ENCODE data around the gene PRR20E.
"Not testable (repeated sequence)": the region's sequence is repeated elsewhere in the genome, so short reads cannot be mapped to it uniquely, and the experiment has no call there.

The PRR20E gene

GRCh38 chr13:57166897-57167296 is at the start of gene PRR20E:
Gene PRR20E (plus strand): TSS chr13:57167197. CDS start chr13:57167584, 387 bp downstream.
- not testable (repeated sequence) for DNase-seq (ENCODE audit: low read depth); H3K4me3 ChIP-seq (ENCODE audit: low read depth, low read length)

GRCh38 chr13:57123681-57124080 is 43.3 kb upstream of the PRR20E start:
- TF ChIP-seq CTCF (IDR thresholded peaks at IDR 0.05; ENCODE audit: low read depth, low read length) (no peak), POLR2A (IDR thresholded peaks at IDR 0.05; ENCODE audit: extremely low read depth, insufficient read length) (no peak), MAX (IDR thresholded peaks at IDR 0.05; ENCODE audit: low read depth, low read length) (no peak), MYC (IDR thresholded peaks at IDR 0.05; ENCODE audit: low read depth, low read length) (no peak)
- H3K4me3 ChIP-seq (ENCODE audit: low read depth, low read length): no peak overlapping the region
- DNase-seq (ENCODE audit: low read depth): no peak

- TF ChIP-seq MAX (IDR thresholded peaks at IDR 0.05; ENCODE audit: low read depth, low read length) (no peak), POLR2A (IDR thresholded peaks at IDR 0.05; ENCODE audit: extremely low read depth, insufficient read length) (no peak), CTCF (IDR thresholded peaks at IDR 0.05; ENCODE audit: low read depth, low read length) (no peak), MYC (IDR thresholded peaks at IDR 0.05; ENCODE audit: low read depth, low read length) (no peak)
These were observed 38.1 kb upstream of the PRR20E start for GRCh38 chr13:57128909-57129308.

GRCh38 chr13:57136093-57136492 is 30.9 kb upstream of the PRR20E start:
- DNase-seq (ENCODE audit: low read depth): no peak
- TF ChIP-seq CTCF (IDR thresholded peaks at IDR 0.05; ENCODE audit: low read depth, low read length) (no peak), MAX (IDR thresholded peaks at IDR 0.05; ENCODE audit: low read depth, low read length) (no peak)
- H3K4me3 ChIP-seq (ENCODE audit: low read depth, low read length): no peak overlapping the region

More at GRCh38 chr13:57128909-57129308, 38.1 kb upstream of the PRR20E start:
- no peak overlapping the region for H3K4me3 ChIP-seq (ENCODE audit: low read depth, low read length)
- peak; percentile 9 for DNase-seq (ENCODE audit: low read depth)

- TF ChIP-seq MYC (IDR thresholded peaks at IDR 0.05; ENCODE audit: low read depth, low read length) (no peak), CTCF (IDR thresholded peaks at IDR 0.05; ENCODE audit: low read depth, low read length) (no peak)
- no peak overlapping the region for H3K4me3 ChIP-seq (ENCODE audit: low read depth, low read length)
- DNase-seq (ENCODE audit: low read depth): no peak
These were observed 29.4 kb upstream of the PRR20E start for GRCh38 chr13:57137585-57137984.

- no peak for DNase-seq (ENCODE audit: low read depth)
- no peak for TF ChIP-seq POLR2A (IDR thresholded peaks at IDR 0.05; ENCODE audit: extremely low read depth, insufficient read length)
- no peak for TF ChIP-seq MYC (IDR thresholded peaks at IDR 0.05; ENCODE audit: low read depth, low read length)
- TF ChIP-seq MAX (IDR thresholded peaks at IDR 0.05; ENCODE audit: low read depth, low read length): no peak
- no peak for TF ChIP-seq CTCF (IDR thresholded peaks at IDR 0.05; ENCODE audit: low read depth, low read length)
- no peak overlapping the region for H3K4me3 ChIP-seq (ENCODE audit: low read depth, low read length)
These were observed 28.0 kb upstream of the PRR20E start for GRCh38 chr13:57138988-57139387.

GRCh38 chr13:57139781-57140180 is 27.2 kb upstream of the PRR20E start:
- DNase-seq (ENCODE audit: low read depth); H3K4me3 ChIP-seq (ENCODE audit: low read depth, low read length): not testable (repeated sequence)

GRCh38 chr13:57140235-57140968 is 26.6 kb upstream of the PRR20E start, which contains the start of gene PRR20A:
Gene PRR20A (plus strand): TSS chr13:57140918. CDS start chr13:57141305, 387 bp downstream.
- not testable (repeated sequence) for H3K4me3 ChIP-seq (ENCODE audit: low read depth, low read length); DNase-seq (ENCODE audit: low read depth)

GRCh38 chr13:57147188-57147587 is 19.8 kb upstream of the PRR20E start, which contains the start of gene PRR20B:
Gene PRR20B (plus strand): TSS chr13:57147488. CDS start chr13:57147875, 387 bp downstream.
- DNase-seq (ENCODE audit: low read depth); H3K4me3 ChIP-seq (ENCODE audit: low read depth, low read length): not testable (repeated sequence)

GRCh38 chr13:57148106-57148505 is 18.9 kb upstream of the PRR20E start:
- not testable (repeated sequence) for H3K4me3 ChIP-seq (ENCODE audit: low read depth, low read length); DNase-seq (ENCODE audit: low read depth)
